ENCODE measurements around the gene POU2F3.

The POU2F3 gene

DNA sequence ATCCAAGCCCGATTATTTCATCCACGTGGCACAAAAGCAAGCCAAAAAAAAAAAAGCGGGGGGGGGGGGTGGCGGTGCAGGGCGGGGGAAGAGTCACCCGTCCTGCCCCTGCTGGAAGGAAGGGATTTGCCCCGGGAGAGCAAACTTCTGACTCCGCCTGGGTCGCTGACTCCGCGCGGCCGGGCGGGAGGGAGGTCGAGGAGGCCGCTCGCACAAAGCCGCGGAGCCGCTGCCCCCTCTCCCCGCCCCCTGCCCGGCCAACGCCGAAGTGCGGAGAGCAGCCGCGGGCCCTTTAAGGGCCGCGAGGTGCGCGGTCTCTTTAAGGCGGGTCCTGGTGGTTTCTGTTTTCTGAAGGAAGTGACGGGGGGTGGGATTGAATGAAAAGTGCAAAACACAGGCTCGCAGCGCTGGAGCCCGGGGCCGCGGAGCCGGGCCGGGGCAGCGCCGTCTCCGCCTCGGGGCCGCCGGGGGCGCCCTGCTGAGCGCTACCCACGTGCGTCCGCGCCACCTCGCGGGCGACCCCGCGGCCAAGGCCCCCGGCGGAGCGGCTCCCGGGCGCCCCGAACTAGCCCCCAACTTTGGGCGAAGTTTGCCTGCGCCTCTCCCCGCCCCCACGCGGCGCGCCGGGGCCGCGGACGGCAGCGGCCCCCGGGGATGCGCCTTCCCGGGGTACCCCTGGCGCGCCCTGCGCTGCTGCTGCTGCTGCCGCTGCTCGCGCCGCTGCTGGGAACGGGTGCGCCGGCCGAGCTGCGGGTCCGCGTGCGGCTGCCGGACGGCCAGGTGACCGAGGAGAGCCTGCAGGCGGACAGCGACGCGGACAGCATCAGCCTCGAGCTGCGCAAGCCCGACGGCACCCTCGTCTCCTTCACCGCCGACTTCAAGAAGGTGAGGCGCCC, 29.1 kb upstream of the POU2F3 start, which contains the start of gene OAF:
OAF (plus strand) TSS at position 407 of the 896 bp plus-strand sequence; CDS start at position 655, 248 bp downstream.
- no peak for DNase-seq (ENCODE audit: low read depth, low spot score)

DNA sequence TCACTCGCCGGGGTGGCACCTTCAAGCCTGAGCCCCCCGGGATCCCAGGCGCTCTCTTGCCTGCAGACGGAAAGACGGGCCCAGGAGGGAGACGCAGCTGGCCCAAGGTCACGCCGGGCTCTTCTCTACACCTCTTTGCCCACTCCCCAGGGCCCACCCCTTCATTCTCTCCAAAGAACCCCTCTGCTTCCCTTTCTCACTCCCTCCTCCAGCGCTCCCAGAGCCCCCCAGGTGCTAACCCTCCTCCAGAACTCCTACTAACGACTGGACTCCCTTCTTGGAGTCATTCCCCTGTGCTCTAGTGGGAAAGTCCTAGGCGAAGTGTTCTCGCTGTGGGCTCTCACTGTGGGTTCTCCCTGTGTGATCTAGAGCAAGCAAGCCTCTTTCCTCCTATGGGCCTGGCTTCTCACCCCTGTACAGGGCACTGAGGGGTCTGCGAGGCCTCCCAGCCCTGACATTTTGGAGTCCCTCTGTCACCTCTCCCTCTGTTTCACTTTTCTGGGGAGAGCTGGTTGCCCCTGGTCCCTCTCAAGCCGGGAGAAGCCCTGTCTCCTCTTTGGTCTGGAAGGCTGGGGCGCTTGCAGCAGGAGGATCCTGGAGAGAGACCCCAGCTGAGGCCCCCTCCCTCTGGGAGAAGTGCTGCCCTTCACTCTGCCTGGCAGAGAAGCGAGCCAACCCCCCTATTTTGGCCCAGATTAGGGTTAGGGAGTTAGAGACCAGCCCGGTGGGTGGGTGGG, 28.2 kb upstream of the POU2F3 start:
- DNase-seq (ENCODE audit: low read depth, low spot score), result no peak

DNA sequence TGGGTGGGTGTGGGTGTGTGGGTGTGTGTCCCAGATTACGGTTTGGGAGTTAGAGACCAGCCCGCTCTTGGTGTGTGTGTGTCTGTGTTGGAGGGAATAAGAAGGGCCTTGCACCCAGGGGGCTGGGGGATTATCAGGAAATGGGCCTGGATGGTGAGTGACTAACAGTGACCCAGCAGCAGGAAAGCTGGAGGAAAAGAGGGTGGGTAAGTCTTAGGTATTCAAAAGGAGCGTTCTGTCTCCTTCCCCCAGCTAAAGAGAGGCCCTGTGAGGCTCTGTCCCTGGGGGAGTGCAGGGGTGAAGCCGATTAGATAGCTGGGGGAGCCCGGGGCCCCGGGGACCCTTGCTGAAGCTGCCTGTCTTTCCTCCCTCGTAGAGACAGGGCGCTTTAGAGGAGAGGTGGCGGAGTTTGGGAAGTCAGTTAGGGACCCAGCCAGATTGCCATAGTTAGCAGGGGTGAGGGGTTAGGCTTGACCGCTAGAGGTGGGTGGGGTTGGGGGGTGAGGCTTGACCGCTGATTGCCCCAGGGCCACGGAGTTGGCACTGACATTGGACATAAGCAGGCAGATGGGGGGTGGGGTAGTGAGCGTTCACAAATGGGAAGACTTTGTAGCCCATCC, 27.6 kb upstream of the POU2F3 start:
- DNase-seq (ENCODE audit: low read depth, low spot score), result no peak

DNA sequence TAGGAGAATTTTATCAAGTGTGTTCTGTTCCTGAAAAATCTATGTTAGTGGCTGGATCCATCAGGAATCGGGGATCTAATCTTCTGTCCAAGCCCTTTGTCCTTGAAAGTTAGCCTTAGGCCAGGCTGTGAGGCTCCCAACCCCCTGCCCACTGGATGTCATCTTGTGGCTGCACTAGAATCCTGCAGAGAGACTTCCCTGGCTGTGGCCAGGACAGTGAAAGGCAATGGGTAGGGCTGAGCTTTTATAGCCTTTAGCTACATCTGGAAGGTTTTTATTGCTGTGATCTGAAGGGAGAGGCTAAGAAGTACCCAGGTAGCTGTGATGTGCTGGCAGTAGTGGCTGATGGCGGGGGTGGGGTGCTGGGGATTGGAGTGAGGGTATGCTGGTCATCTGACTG, 27.0 kb upstream of the POU2F3 start:
- no peak for DNase-seq (ENCODE audit: low read depth, low spot score)

DNA sequence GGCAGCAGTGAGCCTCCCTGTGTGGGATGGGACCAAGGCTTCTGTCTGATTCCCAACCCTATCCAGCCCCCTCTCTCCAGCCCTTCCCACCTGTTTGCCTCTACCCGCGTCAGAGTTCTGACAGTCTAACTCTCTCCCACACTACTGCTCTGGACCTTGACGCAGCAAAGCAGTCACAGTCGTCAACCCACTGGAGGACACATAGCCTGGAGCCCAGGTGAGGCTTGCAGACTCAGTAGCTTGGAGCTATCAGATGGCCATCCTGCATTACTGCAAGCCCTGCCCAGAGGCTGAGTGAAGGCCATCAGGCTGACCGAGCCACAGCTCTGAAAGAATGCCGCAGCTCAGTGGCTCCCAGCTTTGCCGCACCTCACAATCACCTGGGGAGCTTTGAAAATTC, 25.4 kb upstream of the POU2F3 start:
- DNase-seq (ENCODE audit: low read depth, low spot score), result no peak

DNA sequence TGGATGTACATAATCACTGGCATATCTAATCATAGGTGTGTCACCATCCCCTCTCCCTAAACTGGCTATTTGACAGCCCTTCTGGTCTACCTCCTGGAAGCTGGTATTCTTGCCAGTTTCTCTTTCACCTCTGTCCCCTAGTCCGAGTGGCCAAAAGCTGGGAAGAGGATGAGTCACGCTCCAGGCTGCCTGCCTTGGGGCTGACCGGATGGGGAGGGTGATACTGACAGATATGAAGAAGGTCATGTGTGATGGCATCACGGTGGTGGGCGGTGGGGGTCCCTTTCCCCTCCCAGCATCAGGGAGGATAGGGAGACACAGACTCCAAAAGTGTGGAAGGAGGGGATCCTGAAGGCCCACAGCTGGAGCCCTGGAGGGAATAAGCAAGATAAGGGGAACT, 24.3 kb upstream of the POU2F3 start:
- no peak for DNase-seq (ENCODE audit: low read depth, low spot score)

DNA sequence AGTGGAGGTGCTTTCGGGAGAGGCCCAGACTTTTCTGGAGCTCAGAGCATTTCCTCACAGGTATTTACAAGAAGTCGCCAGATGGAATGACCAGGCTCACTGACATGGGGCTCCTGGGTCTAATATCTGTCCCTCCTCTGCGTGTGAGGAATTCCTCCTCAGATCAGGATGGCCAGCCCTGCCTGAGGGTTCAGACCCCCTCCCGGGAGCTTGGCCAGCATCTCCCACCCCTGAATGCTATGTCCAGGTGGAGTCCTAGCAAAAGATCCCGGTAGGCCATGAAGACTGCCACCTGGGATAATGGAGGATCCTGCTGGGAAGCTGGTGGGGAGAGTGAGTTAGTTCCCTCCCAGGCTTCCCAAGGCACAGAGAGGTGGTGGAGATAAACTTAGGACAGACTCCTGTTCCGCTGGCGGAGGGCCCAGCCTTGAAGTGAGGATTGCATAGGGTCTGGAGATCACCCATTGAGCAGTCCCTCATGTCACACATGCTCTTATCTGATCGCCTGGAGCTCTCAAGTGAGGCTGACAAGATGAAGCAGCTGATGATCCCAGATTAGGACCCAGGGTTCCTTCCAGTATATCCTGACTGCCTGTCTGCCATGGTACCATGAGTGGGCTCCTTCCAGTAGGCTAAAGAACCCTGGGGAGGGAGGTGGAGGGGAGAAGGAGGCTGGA, 23.4 kb upstream of the POU2F3 start:
- DNase-seq (ENCODE audit: low read depth, low spot score), result no peak

DNA sequence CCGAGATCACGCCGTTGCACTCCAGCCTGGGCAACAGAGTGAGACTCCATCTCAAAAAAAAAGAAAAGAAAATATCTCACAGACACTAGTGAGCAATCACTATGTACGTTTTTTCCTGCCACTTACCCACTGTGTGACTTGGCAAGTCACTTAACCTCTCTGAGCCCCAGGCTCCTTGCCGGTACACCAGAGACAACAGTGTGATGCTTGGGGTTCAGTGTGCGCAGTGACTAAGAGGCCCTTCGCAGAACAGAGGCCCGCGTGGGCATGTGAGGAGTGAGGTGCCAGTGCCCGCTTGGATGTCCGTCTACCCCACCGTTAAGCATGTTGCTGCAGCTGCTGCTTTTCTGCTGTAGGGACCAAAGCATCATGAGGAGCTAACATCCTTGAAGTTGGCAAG, 22.4 kb upstream of the POU2F3 start:
- no peak for DNase-seq (ENCODE audit: low read depth, low spot score)

DNA sequence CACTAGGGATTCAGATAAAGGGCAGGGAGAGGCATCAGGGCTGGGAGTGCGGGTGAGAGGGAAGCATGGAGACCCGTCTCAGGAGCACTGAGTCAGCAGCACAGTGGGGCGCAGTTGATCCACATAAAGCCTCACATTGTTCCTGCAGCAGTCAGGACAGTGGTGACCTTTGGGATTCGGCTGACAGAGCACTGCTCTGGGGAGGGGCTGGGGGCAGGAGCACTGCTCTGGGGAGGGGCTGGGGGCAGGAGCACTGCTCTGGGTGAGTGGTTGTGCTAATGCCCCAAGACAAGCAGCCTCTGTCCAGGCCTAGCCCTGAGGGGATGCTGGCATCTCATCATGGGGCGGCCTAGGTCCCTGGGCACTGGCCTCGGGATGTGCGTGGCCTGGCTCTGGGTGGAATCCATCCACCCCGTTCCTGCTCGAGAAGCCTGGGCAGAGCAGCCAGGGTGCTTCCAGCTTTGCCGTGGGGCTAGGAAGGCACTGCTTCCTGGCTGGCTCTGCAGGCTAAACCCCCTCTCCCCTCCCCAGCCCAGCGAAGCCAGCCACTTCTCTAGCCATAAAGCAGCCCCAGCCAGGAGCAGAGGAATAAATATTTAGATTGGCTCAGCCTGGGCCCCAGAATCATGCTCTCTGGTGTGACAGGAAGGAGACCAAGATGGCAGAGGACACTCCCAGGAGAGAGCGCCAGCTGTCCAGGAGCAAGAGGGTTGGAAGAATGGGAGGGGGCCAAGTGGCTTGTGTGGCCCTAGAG, 21.8 kb upstream of the POU2F3 start:
- no peak for DNase-seq (ENCODE audit: low read depth, low spot score)

DNA sequence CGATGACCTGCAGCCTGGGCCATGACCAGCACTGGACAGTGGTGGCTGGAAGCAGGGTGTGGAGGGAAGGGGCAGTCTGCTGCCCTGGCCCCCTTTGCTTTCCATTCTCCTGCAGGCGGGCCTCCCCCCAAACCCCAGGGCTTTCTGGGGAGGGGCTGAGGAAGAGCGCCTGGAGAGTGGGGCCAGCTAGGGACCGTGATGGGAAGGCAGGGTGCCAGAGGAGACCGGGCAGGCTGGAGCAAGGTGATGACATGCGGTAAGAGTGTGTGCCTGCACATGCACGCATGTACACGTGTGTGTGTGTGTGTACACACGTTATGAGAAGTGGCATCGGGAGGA, 21.3 kb upstream of the POU2F3 start:
- DNase-seq (ENCODE audit: low read depth, low spot score), result no peak

DNA sequence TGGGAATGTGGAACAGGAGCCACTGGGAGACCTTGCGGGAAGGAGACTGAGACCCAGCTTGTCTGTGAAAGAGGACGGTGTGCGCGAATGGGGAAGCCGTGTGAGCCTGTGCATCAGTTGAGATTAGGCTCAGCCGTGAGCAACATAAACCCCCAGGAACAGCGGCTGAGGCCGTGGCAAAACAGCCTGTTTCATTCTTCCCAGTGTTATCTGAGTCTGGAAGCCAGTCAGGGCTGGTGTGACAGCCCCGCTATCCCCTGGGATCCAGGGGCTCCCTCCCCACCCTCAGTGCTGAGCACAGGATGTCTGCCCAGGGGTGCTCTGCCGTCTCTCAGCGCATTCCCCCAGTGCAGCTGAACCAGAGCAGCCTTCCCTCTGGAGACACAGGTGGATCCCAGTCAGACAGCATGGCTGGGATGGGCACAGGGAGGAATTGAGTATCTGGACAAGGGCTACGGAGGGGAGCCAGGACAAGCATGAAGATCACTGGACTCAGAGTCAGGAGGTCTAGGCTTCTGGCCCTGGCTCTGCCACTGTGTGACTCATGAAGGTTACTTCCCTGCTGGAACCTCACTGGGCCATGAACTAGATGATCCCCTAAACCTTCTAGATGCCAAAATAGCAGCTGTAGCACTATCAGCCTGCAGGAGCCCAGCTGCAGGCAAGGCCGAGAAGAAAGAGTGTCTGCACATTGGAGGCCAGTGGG, 20.6 kb upstream of the POU2F3 start:
- DNase-seq (ENCODE audit: low read depth, low spot score), result no peak

DNA sequence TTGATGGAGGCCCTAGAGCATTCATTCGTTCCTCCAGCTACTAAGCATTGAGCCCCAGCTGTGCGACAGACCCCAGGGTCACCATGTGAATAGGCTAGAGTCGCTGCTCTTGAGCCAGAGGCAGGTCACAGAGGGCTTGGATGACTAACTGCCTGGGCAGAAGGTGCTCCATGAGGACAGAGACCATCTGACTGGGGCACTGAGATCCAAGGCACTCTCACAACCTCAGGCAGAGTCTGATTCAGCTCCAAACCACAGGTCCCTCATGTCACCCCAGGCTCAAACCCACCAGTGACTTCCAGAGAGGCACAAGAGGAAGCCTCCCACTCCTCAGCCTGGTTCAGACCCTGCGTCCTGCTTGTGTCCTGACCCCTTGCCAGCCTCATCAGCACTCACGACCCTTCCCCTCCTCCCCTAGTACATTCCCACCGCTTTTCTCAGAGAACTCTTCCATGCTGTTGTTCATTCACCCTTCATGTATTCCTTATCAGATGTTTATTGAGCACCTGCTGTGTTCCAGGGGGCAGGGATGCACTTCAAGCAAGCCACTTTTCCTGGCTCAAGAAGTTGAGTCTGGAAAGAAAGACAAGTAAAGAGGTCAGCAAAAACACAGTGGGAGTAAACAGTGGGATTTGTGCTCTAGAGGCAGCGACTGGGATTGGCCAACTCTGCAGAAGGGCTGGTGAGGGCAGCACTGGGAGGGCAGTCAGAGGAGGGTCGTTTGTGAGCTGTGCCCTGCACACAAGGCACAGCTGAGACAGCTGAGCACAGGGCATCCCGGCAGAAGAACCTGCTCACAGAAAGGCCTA, 19.8 kb upstream of the POU2F3 start:
- DNase-seq (ENCODE audit: low read depth, low spot score), result no peak

DNA sequence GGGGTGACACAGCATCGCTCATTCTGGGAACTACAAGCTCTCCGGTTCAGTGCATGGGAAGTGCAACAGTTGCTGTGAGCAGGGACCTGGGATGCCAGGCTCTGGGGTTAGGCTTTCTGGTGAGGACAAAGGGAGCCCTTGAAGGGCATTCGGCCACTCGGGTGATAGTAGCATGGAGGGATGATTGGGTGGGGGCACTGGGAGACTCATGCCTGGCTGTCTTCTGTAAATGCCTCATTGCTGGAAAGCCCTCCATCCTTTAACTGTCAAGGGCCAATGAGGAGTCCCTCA, 19.2 kb upstream of the POU2F3 start:
- DNase-seq (ENCODE audit: low read depth, low spot score), result no peak

DNA sequence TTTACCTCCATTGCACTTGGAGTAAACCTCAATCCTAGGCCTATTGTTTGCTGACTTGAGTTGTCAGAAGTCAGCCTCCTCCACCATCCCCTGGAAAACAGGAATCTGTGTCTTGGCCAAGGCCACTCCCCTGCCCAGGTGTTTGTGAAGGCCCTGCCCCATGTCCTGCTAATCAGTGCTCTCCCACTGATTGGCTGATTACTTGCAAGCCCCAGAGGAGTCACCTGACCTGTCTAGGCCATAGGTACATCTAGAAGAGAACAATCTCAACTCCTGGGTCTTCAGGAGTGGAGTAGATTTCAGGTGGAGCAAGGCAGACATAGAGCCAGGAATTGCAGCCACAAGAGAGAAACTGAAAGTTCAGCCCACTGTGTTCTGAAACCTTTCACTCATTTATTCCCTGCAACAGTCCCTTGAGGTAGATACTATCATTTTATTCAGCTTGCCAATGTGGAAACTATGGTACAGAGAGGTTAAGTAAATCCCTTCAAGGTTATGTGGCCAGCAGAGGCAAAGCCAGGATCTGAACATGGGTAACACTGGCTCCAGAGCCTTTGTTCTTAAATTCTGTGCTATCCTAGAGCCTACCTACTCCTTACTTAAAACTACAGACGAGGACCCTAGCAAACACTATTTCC, 18.7 kb upstream of the POU2F3 start:
- DNase-seq (ENCODE audit: low read depth, low spot score), result no peak

DNA sequence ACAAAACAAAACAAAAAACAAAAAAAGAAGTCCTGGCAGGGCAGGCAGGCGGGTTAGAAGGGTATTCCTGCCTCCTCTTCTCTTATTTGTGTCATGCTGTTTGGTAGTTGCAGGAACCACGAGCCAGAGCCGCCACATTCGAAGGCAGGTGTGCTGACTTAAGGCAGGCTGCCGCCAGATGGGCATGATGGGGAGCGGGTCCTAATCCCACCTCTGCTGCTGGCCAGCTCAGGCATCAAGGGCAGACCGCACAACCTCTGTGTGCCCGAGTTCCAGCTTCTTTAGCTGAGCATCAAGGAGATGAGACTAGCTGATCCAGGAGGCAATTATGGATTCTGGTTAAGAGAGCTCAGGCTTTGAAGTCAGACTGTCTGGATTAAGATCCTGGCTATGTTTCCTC, 17.0 kb upstream of the POU2F3 start:
- DNase-seq (ENCODE audit: low read depth, low spot score), result no peak

DNA sequence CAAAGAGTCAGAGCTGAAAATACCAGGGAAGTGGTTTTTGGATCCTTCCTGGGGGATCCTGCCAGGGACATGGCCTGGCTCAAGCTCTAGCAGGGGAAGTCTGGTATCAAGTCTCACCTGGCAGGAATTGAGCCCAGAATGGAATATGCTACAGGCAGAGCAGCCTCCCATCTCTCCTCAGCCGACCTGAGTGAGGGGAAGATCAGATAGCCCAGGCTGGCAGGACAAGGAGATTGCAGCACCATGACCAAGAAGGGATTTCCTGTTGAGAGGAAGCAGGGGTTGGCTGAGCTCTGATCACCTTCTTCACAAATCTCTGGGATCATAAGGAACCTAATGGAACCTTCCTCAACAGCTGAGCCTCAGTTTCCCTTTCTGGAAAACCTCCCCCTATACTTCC, 16.1 kb upstream of the POU2F3 start:
- DNase-seq (ENCODE audit: low read depth, low spot score), result no peak

DNA sequence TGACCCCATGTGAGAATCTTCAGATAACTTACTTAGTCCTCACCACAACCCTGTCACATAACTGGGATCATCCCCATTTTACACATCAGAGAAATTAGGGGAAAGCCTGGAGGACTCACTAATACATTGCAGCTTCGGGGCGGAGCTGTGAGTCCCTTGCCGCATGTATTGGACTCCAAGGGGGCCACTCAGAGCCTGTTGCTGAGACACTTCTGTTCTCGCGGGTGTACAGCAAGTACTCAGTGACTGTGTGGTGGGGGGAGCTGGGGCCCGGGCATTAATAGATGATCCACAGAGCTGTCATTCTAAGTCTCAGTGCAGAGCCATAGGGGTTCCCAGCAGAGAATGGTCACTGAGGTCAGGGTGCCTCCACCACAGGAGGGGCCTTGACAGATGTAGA, 15.6 kb upstream of the POU2F3 start:
- no peak for DNase-seq (ENCODE audit: low read depth, low spot score)

DNA sequence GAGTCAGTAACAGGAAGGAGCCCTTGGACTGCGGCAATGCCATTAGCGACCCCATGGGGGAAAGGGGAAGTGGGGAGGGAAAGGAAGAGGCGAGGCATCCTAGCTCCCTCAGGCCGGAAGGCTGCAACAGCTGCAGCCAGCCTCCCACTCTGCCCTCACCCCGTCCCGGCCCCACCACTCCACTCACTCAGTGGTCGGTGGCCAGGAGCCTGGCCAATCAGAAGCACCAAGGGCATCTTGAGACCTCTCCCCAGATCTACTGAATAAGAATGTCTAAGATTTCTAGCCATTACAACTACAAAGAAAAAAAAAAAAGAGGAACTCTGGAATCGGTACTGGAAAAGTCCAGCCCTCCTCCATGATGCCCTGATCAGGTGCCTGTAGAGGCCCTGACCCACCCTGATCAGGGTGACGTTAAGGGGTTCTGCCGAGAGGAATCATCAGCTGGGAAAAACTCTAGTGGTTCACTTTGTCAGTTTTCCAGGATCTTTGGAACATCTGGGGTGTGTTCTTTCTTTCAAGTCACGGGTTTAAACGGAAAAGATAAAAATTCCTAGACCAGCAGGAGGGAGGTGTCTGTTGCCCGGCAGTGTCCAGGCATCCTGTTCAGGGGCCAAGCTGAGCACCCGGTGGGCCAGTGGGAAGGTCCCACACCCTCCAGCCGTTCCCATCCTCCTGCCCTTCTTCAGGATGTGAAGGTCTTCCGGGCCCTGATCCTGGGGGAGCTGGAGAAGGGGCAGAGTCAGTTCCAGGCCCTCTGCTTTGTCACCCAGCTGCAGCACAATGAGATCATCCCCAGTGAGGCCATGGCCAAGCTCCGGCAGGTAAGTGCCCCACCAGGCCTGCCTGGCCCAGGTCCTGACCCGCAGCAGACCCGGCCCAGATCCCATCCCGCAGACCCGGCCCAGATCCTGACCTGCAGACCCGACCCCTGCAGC, 14.7 kb upstream of the POU2F3 start:
- no peak for DNase-seq (ENCODE audit: low read depth, low spot score)
